HCT116 (cell line): ENCODE measurements around the gene SETX. TPM values are rescaled to one million over a fixed set of nuclear protein-coding genes. Genes with fewer than 3 reads are reported as not detected.

ENCODE experiments used
- ATAC-seq: fragments of 200-7000 bp; cut with Tn5 transposase; 2 replicates; pipeline ENCODE4 v1.9.1; 2020; ENCODE audit warnings: mild to moderate bottlenecking, moderate library complexity
- BruUV-seq: library from RNA; stranded (reverse); fragments of 400-500 nt; replicated peaks from 2 replicates; lab custom pipeline; 2021; lab: Mats Ljungman, UMichigan
- CTCF ChIA-PET: fragments of 300-600 bp; sonication (Branson Sonifier 250); formaldehyde crosslinking; loops from one replicate; lab custom pipeline; 2021; ENCODE audit warnings: antibody characterized with exemption; lab: Charles Lee
- POLR2A ChIA-PET: fragments of 300-600, 350-600 bp; sonication (Branson Sonifier 250); formaldehyde crosslinking; loops from one replicate; lab custom pipeline; 2021; ENCODE audit warnings: antibody characterized with exemption; lab: Charles Lee
- RAD21 ChIA-PET, 2 experiments: fragments of 300-600 bp; sonication (Branson Sonifier 250); formaldehyde crosslinking; loops; one replicate each; lab custom pipeline; 2023; ENCODE audit warnings: low total read pairs in 2 of 2; ENCODE audit not compliant: uncharacterized antibody in 2 of 2, unreplicated experiment in 2 of 2, low non-redundant PET in 1 of 2; lab: Charles Lee
- DNase-seq: peaks from one replicate; pipeline ENCODE4 v3.0.0-alpha.2; 2010; ENCODE audit warnings: low read depth, low spot score
- H2AFZ ChIP-seq: fragments of 200-600 bp; shearing (Covaris generic), sonication (generic); 2 replicates; pipeline ENCODE4 v1.6.1; 2017; ENCODE audit warnings: low read depth, mixed run types, mixed read lengths, antibody characterized with exemption, low read length; ENCODE audit not compliant: poor library complexity, severe bottlenecking
- H3K27ac ChIP-seq: 2 replicates; pipeline ENCODE4 v1.5.1; 2012; ENCODE audit warnings: low read depth, low read length
- H3K27me3 ChIP-seq: fragments of 200-600 bp; sonication (generic); 2 replicates; pipeline ENCODE4 v1.6.1; 2016; ENCODE audit warnings: mixed run types, low read length, mixed read lengths; ENCODE audit not compliant: insufficient read depth
- H3K36me3 ChIP-seq, 2 experiments: fragments of 200-500 bp in 1 of 2; fragments of 200-600 bp in 1 of 2; sonication (Bioruptor generic) in 1 of 2; sonication (generic) in 1 of 2; 2 replicates each; pipeline versions ENCODE4 v1.5.1 to v1.6.1; 2014 to 2016; ENCODE audit warnings: low read length in 2 of 2, inconsistent platforms in 1 of 2, mixed read lengths in 1 of 2, mixed run types in 1 of 2; ENCODE audit not compliant: insufficient read depth in 2 of 2, control insufficient read depth in 1 of 2
- H3K4me1 ChIP-seq, 2 experiments: fragments of 200-600 bp in 1 of 2; sonication (generic) in 1 of 2; 2 replicates each; pipeline versions ENCODE4 v1.5.1 to v1.6.1; 2012 to 2017; ENCODE audit warnings: low read length in 2 of 2, inconsistent platforms in 1 of 2, mild to moderate bottlenecking in 1 of 2, mixed read lengths in 1 of 2, mixed run types in 1 of 2, moderate library complexity in 1 of 2; ENCODE audit not compliant: insufficient read depth in 2 of 2, control insufficient read depth in 1 of 2
- H3K4me2 ChIP-seq: fragments of 200-600 bp; sonication (generic); 2 replicates; pipeline ENCODE4 v1.6.1; 2017; ENCODE audit warnings: mixed run types, low read length, mixed read lengths
- H3K4me3 ChIP-seq, 2 experiments: fragments of 200-600 bp in 1 of 2; sonication (generic) in 1 of 2; replicated peaks in 1 of 2; 2 replicates each; pipeline ENCODE4 v1.5.1; 2011 to 2016; ENCODE audit warnings: low read length in 2 of 2, control low read depth in 1 of 2, low read depth in 1 of 2, mild to moderate bottlenecking in 1 of 2, mixed read lengths in 1 of 2, mixed run types in 1 of 2
- H3K79me2 ChIP-seq: fragments of 200-600 bp; sonication (generic); 2 replicates; pipeline ENCODE4 v1.6.1; 2017; ENCODE audit warnings: mild to moderate bottlenecking, mixed run types, low read length, moderate library complexity, mixed read lengths; ENCODE audit not compliant: insufficient read depth
- H3K9ac ChIP-seq: fragments of 200-600 bp; sonication (generic); 2 replicates; pipeline ENCODE4 v1.6.1; 2016; ENCODE audit warnings: low read length, mixed read lengths
- H3K9me2 ChIP-seq: fragments of 200-600 bp; sonication (generic), shearing (Covaris generic); 2 replicates; pipeline ENCODE4 v1.6.1; 2017; ENCODE audit warnings: mixed run types, mild to moderate bottlenecking, moderate library complexity; ENCODE audit not compliant: insufficient read depth
- H3K9me3 ChIP-seq, 2 experiments: fragments of 200-500 bp in 1 of 2; fragments of 200-600 bp in 1 of 2; sonication (Bioruptor generic) in 1 of 2; sonication (generic) in 1 of 2; 2 replicates each; pipeline ENCODE4 v1.6.1; 2014 to 2017; ENCODE audit warnings: low read length in 2 of 2, mixed read lengths in 2 of 2, inconsistent platforms in 1 of 2, low read depth in 1 of 2, mild to moderate bottlenecking in 1 of 2, mixed run types in 1 of 2, moderate library complexity in 1 of 2; ENCODE audit not compliant: control insufficient read depth in 1 of 2, insufficient read depth in 1 of 2
- H4K20me1 ChIP-seq: fragments of 200-600 bp; sonication (generic), shearing (Covaris generic); 2 replicates; pipeline ENCODE4 v1.6.1; 2017; ENCODE audit warnings: mixed run types, mild to moderate bottlenecking, moderate library complexity; ENCODE audit not compliant: insufficient read depth
- CBX3 ChIP-seq: IDR thresholded peaks from 2 replicates; pipeline ENCODE4 v1.6.1; 2012; ENCODE audit warnings: low read depth
- CEBPB ChIP-seq: IDR thresholded peaks from 2 replicates; pipeline ENCODE4 v1.6.1; 2012; ENCODE audit warnings: low read depth
- EGR1 ChIP-seq: IDR thresholded peaks from 2 replicates; pipeline ENCODE4 v1.6.1; 2012; ENCODE audit warnings: low read depth
- ELF1 ChIP-seq: IDR thresholded peaks from 2 replicates; pipeline ENCODE4 v1.6.1; 2012; ENCODE audit warnings: low read depth, borderline replicate concordance
- EZH2 ChIP-seq: fragments of 200-600 bp; sonication (generic); IDR thresholded peaks from 2 replicates; pipeline ENCODE4 v1.6.1; 2017; ENCODE audit warnings: antibody characterized with exemption, mixed run types
- EZH2phosphoT487 ChIP-seq: fragments of 200-600 bp; IDR thresholded peaks from 2 replicates; pipeline ENCODE4 v1.6.1; 2018; ENCODE audit warnings: antibody characterized with exemption, borderline replicate concordance
- FOSL1 ChIP-seq: IDR thresholded peaks from 2 replicates; pipeline ENCODE4 v1.6.1; 2012; ENCODE audit warnings: low read depth
- JUND ChIP-seq: IDR thresholded peaks from 2 replicates; pipeline ENCODE4 v1.6.1; 2012
- MAX ChIP-seq: IDR thresholded peaks from 2 replicates; pipeline ENCODE4 v1.6.1; 2012
- POLR2AphosphoS5 ChIP-seq: IDR thresholded peaks from 2 replicates; pipeline ENCODE4 v1.6.1; 2011; ENCODE audit warnings: mild to moderate bottlenecking, low read depth, low read length, moderate library complexity
- RAD21 ChIP-seq: IDR thresholded peaks from 2 replicates; pipeline ENCODE4 v1.6.1; 2012; ENCODE audit warnings: low read depth, mild to moderate bottlenecking
- SIN3A ChIP-seq: IDR thresholded peaks from 2 replicates; pipeline ENCODE4 v1.6.1; 2012; ENCODE audit warnings: low read depth
- SP1 ChIP-seq: IDR thresholded peaks from 2 replicates; pipeline ENCODE4 v1.6.1; 2012; ENCODE audit warnings: low read depth
- SRF ChIP-seq: IDR thresholded peaks from 2 replicates; pipeline ENCODE4 v1.6.1; 2012; ENCODE audit warnings: low read depth
- TCF7L2 ChIP-seq: IDR thresholded peaks from 2 replicates; pipeline ENCODE4 v1.7.0; 2011; ENCODE audit warnings: borderline replicate concordance, inconsistent platforms; ENCODE audit not compliant: insufficient read depth, insufficient read length; ENCODE audit errors: extremely low read depth
- YY1 ChIP-seq: IDR thresholded peaks from 2 replicates; pipeline ENCODE4 v1.6.1; 2011; ENCODE audit warnings: low read length, low read depth, moderate library complexity, mild to moderate bottlenecking; ENCODE audit not compliant: insufficient replicate concordance; ENCODE audit errors: extremely low read depth
- ZBTB33 ChIP-seq: IDR thresholded peaks from 2 replicates; pipeline ENCODE4 v1.6.1; 2011; ENCODE audit warnings: mild to moderate bottlenecking, low read length, moderate library complexity; ENCODE audit not compliant: insufficient replicate concordance; ENCODE audit errors: extremely low read depth
- ZNF274 ChIP-seq: fragments of 200-500 bp; sonication (Bioruptor generic); IDR thresholded peaks from 2 replicates; pipeline ENCODE4 v1.6.1; 2014; ENCODE audit warnings: mild to moderate bottlenecking, low read depth, low read length, inconsistent platforms
- intact Hi-C: fragments of 100-400 bp; cut with micrococcal nuclease; formaldehyde crosslinking; loops from 2 replicates; pipeline ENCODE4 v1.10.0; 2022
- total RNA-seq: library from RNA; stranded (reverse); gene quantifications from one replicate; pipeline ENCODE4 v1.2.1, GENCODE V29; 2021; ENCODE audit not compliant: unreplicated experiment
- TF ChIP-seq, protein P1 (sequence below): IDR thresholded peaks from 2 replicates; pipeline ENCODE4 v1.6.1; 2012
- TF ChIP-seq, protein P2 (sequence below), 3 experiments: fragments of 200-600 bp in 1 of 3; sonication (generic) in 1 of 3; IDR thresholded peaks in 2 of 3; conservative IDR thresholded peaks in 1 of 3; 2 replicates each; pipeline ENCODE4 v1.5.1; 2012 to 2017; ENCODE audit warnings: low read depth in 2 of 3, low read length in 2 of 3, antibody characterized with exemption in 1 of 3, borderline replicate concordance in 1 of 3, control low read depth in 1 of 3, mild to moderate bottlenecking in 1 of 3, mixed read lengths in 1 of 3, mixed run types in 1 of 3, moderate library complexity in 1 of 3; ENCODE audit not compliant: insufficient read depth in 1 of 3

Gene SETX
- total RNA-seq, 1 experiment from 2014 or later = 38.5 TPM

GRCh38 chr9:132356324-132356924 lies 1.6 kb upstream of the SETX start:
- Histone ChIP-seq H3K9ac (peak overlapping the region; percentile 66), H3K79me2 (peaks cover 33% of the 10 kb centered on the region), H3K4me3 (peak overlapping the region; percentile 52 to 84), H3K4me1 (peaks cover 11 to 21% of the 10 kb centered on the region in 2 experiments; a peak in 3 of 4 replicates), H4K20me1 (no peaks in the 10 kb centered on the region), H3K9me2 (no peaks in the 10 kb centered on the region), H3K9me3 (no peaks in the 10 kb centered on the region), H3K27ac (peak overlapping the region; percentile 96), H2AFZ (no peak overlapping the region), H3K4me2 (peak overlapping the region; percentile 72), H3K27me3 (no peaks in the 10 kb centered on the region), H3K36me3 (peaks cover 8 to 18% of the 10 kb centered on the region in 2 experiments; a peak in 3 of 4 replicates)
- ChIA-PET CTCF (no interaction called here), POLR2A (no interaction called here), RAD21 (no interaction called here)
- BruUV-seq = no TSS peak
- intact Hi-C loops = no loop called here
- ATAC-seq = no peak
- TF ChIP-seq TCF7L2 (no peak), EGR1 (no peak), EZH2phosphoT487 (no peak), ELF1 (no peak), YY1 (no peak), FOSL1 (no peak), MAX (no peak), ZBTB33 (no peak), JUND (no peak), SIN3A (no peak), EZH2 (no peak), POLR2AphosphoS5 (no peak), CEBPB (no peak), RAD21 (no peak), SP1 (no peak), SRF (no peak), CBX3 (no peak), ZNF274 (no peak)
- TF ChIP-seq, protein P1, sequence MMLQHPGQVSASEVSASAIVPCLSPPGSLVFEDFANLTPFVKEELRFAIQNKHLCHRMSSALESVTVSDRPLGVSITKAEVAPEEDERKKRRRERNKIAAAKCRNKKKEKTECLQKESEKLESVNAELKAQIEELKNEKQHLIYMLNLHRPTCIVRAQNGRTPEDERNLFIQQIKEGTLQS = no peak
- TF ChIP-seq, protein P2, sequence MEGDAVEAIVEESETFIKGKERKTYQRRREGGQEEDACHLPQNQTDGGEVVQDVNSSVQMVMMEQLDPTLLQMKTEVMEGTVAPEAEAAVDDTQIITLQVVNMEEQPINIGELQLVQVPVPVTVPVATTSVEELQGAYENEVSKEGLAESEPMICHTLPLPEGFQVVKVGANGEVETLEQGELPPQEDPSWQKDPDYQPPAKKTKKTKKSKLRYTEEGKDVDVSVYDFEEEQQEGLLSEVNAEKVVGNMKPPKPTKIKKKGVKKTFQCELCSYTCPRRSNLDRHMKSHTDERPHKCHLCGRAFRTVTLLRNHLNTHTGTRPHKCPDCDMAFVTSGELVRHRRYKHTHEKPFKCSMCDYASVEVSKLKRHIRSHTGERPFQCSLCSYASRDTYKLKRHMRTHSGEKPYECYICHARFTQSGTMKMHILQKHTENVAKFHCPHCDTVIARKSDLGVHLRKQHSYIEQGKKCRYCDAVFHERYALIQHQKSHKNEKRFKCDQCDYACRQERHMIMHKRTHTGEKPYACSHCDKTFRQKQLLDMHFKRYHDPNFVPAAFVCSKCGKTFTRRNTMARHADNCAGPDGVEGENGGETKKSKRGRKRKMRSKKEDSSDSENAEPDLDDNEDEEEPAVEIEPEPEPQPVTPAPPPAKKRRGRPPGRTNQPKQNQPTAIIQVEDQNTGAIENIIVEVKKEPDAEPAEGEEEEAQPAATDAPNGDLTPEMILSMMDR (IDR thresholded peaks at IDR 0.05 in 2 of 3, conservative IDR thresholded peaks at IDR 0.05 in 1 of 3; ENCODE audit: borderline replicate concordance in 1 of 3, insufficient read depth in 1 of 3, low read depth in 2 of 3, low read length in 2 of 3) = no peak
- no peak for DNase-seq
